ENCODE results near the gene RAB7A. TPM values are rescaled to one million over a fixed set of nuclear protein-coding genes. Genes with fewer than 3 reads are reported as not detected.

Gene RAB7A
- total and polyA plus RNA-seq, 4 donors: 127 to 271 (median 209) TPM

GRCh38 chr3:128803307-128803706 lies 77.3 kb downstream of the RAB7A start:
- Histone ChIP-seq H3K27ac (ENCODE audit: low read depth in 1 of 2, low read length in 1 of 2) (peak overlapping the region in 1 of 2 donors; percentile 59), H3K4me3 (no peak overlapping the region), H3K9ac (ENCODE audit: insufficient read depth in 1 of 2, low read length in 2 of 2) (peak overlapping the region in 1 of 2 donors; percentile 3), H3K9me3 (ENCODE audit: control insufficient read depth in 4 of 4, insufficient read depth in 3 of 4, low read length in 3 of 4) (no peaks in the 10 kb centered on the region), H3K36me3 (ENCODE audit: control insufficient read depth in 4 of 4, insufficient read depth in 4 of 4, low read length in 4 of 4) (peaks cover 10 to 56% (median 27%) of the 10 kb centered on the region in 4 donors), H3K27me3 (ENCODE audit: control insufficient read depth in 3 of 3, insufficient read depth in 3 of 3, low read length in 2 of 3) (no peaks in the 10 kb centered on the region), H3K4me1 (ENCODE audit: control insufficient read depth in 5 of 5, insufficient read depth in 5 of 5, low read length in 5 of 5) (peaks cover 0 to 36% (median 0%) of the 10 kb centered on the region in 5 donors)
- TF ChIP-seq CTCF (IDR thresholded peaks at IDR 0.05; ENCODE audit: control extremely low read depth, extremely low read depth): no peak
- DNase-seq: no peak
- no peak for ATAC-seq (ENCODE audit: insufficient read depth, low FRiP score)

- DNase-seq: peak in 2 of 3 donors; percentile 40 to 50
These were observed 78.2 kb downstream of the RAB7A start for GRCh38 chr3:128804017-128804810.

GRCh38 chr3:128804811-128805155 lies 78.8 kb downstream of the RAB7A start:
- Histone ChIP-seq H3K27ac (ENCODE audit: low read depth in 1 of 2, low read length in 1 of 2) (peak overlapping the region in 1 of 2 donors; percentile 89), H3K36me3 (ENCODE audit: control insufficient read depth in 4 of 4, insufficient read depth in 4 of 4, low read length in 4 of 4) (peaks cover 0 to 54% (median 25%) of the 10 kb centered on the region in 4 donors), H3K4me3 (no peak overlapping the region), H3K4me1 (ENCODE audit: control insufficient read depth in 5 of 5, insufficient read depth in 5 of 5, low read length in 5 of 5) (peaks cover 0 to 40% (median 0%) of the 10 kb centered on the region in 5 donors), H3K9ac (ENCODE audit: insufficient read depth in 1 of 2, low read length in 2 of 2) (no peak overlapping the region), H3K27me3 (ENCODE audit: control insufficient read depth in 3 of 3, insufficient read depth in 3 of 3, low read length in 2 of 3) (no peaks in the 10 kb centered on the region), H3K9me3 (ENCODE audit: control insufficient read depth in 4 of 4, insufficient read depth in 3 of 4, low read length in 3 of 4) (no peaks in the 10 kb centered on the region)
- no peak for TF ChIP-seq CTCF (IDR thresholded peaks at IDR 0.05; ENCODE audit: control extremely low read depth, extremely low read depth)
- WGBS, 2 donors: 63 to 71% methylated on average over 5 of the region's 5 CpGs
- ATAC-seq (ENCODE audit: insufficient read depth, low FRiP score) (no peak), DNase-seq (no peak)

More at GRCh38 chr3:128804017-128804810, 78.2 kb downstream of the RAB7A start:
- ATAC-seq (ENCODE audit: insufficient read depth, low FRiP score): peak; percentile 58
- Histone ChIP-seq H3K36me3 (ENCODE audit: control insufficient read depth in 4 of 4, insufficient read depth in 4 of 4, low read length in 4 of 4) (peaks cover 5 to 56% (median 28%) of the 10 kb centered on the region in 4 donors), H3K4me3 (no peak overlapping the region), H3K4me1 (ENCODE audit: control insufficient read depth in 5 of 5, insufficient read depth in 5 of 5, low read length in 5 of 5) (peaks cover 0 to 44% (median 0%) of the 10 kb centered on the region in 5 donors), H3K27me3 (ENCODE audit: control insufficient read depth in 3 of 3, insufficient read depth in 3 of 3, low read length in 2 of 3) (no peaks in the 10 kb centered on the region), H3K27ac (ENCODE audit: low read depth in 1 of 2, low read length in 1 of 2) (peak overlapping the region in 1 of 2 donors; percentile 89), H3K9me3 (ENCODE audit: control insufficient read depth in 4 of 4, insufficient read depth in 3 of 4, low read length in 3 of 4) (no peaks in the 10 kb centered on the region), H3K9ac (ENCODE audit: insufficient read depth in 1 of 2, low read length in 2 of 2) (no peak overlapping the region)
- no peak for TF ChIP-seq CTCF (IDR thresholded peaks at IDR 0.05; ENCODE audit: control extremely low read depth, extremely low read depth)
- 25 to 32% methylated on average over 5 of the region's 5 CpGs for WGBS, 2 donors
